Activated CD4-positive, alpha-beta T cell treated with anti-CD3 and anti-CD28 coated beads, Interleukin-2, Interleukin-4, amounts not matched to agents 100 ng/mL and 50 ng/mL, durations not matched to agents 16 hours and 8 hours (primary cell): Measurements from ENCODE around the gene KRT6C.
"Not testable (repeated sequence)": the region's sequence is repeated elsewhere in the genome, so short reads cannot be mapped to it uniquely, and the experiment has no call there.

Experiments
- DNase-seq: peaks from one replicate; pipeline ENCODE4 v3.0.0-alpha.2; 2020; ENCODE audit warnings: low spot score

The KRT6C gene

DNA sequence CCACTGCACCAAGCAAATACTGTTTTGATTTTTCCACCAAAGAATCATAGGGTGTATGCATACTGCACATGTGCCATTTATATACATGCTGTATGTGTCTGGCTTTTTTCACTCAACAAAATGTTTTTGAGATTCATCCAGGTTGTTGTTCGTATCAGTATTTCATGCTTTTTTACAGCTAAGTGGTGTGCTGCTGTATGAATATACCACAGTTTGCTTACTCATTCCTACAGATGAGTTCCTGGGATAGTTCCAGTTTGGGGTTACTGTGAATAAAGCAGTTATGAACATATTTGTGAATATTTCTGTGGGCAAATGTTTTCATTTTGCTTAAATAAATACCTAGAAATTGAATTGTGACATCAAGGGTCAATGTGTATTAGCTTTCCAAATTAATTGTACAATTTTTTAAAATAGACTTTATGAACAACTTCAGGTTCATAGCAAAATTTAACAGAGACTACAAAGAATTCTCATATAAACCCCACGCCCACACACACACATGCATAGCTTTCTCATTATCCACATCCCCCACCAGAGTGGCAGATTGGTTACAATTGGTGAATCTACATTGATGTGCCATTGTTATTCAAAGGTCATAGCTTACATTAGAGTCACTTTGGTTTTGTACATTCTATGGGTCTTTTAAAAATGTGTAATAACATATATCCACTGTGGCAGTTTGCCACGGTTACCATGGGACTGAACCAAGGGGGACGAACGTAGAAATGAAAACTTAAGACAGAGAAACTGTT is 26.4 kb upstream of the KRT6C start:
- no peak for DNase-seq

DNA sequence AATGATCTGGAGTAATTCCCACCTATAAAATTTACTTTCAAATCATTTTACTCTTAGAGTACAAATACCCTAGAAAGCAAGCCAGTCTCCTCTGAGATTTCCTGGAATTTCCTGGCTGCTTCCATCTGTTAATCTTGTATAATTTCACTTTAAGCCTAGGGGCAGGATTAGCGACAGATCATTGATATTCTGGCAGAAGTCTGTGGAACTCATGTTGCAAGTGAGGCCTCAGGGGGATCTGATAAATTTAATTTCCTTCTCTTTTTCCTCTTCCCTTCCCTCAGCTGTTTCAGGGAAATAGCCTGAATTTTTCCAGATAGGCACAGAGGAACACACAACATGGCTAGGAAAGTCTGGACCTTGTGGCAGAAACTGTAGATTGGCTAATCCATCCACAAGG is 25.3 kb upstream of the KRT6C start:
- DNase-seq, result no peak

DNA sequence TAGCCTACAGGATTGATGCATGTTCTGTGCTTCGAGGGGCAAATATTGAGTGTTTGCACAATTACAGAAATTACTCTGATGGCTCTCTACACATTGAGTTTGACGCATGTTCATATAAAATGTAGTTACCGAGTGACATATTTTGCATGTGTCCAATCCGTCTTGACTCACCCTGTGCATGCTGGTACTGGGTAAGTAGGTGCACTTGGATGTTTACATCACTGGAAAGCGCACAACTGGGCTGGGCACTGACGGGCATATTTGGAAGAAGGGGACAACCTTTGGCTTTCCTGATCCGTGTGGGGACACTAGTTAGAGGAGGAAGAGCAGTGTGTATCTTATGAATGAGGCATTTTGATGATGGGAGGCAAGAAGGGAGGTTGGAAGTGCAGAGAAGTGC is 24.4 kb upstream of the KRT6C start:
- no peak for DNase-seq

DNA sequence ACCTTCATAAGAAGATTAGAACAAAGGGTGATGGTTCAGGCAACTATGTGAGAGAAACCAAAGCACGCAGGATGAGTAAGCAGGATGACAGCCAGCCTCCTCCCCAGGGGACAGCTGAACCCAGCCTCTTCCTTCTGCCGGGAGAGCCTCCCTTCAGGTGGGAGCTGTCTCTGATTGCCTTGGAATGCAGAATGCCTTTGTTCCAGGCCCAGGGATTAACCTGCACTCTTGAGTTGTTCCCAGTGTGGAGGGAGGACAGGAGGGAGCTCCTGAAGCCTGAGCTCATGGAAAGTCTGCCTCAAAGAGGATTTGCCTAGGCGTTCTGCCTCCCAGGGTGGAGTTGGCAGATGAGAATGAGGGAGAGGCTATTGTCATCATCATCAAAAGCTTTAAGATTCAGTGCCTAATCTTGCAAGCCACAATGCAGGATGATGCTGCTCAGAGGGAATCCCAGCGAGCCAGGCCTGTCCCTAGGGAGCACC is 23.0 kb upstream of the KRT6C start:
- DNase-seq, result no peak

DNA sequence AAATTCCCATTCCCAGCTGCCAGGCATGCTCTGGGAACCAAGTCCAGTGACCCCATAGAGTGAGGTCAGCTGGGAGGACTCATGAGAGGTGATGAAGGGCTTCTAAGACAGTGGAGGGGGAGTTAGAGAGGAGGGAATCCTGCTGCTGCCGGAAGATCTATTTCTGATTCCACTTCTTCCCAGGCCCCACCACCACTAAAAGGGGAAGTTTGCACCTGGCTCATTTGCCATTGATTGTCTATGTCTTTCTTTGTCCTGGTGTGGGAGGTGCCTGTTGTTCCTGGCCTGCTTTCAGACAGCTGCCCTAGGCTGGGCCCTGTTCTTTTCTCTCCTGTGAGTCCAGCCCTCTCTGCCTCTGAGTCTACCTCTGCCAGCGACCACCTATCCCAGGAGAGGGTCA is 22.4 kb upstream of the KRT6C start:
- DNase-seq, result no peak

DNA sequence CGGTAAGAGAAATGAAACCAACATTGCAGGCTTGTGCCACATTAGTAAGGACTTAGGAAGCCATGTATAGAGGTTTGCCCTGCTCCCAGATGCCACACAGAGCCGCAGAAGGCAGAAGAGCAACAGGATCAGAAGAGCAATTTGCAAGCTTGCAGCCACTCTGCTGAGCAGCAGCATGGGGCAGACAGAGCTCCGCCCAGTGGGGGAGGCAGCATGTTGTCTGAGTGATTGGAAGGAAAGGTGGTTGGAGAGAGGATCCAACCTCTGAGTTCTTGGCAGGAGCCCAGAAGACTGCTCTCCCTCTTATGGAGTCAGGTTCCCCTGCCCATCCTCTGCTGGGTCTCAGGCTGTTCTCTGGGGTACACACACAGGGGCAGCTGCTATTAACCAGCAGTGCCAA is 21.8 kb upstream of the KRT6C start:
- no peak for DNase-seq

DNA sequence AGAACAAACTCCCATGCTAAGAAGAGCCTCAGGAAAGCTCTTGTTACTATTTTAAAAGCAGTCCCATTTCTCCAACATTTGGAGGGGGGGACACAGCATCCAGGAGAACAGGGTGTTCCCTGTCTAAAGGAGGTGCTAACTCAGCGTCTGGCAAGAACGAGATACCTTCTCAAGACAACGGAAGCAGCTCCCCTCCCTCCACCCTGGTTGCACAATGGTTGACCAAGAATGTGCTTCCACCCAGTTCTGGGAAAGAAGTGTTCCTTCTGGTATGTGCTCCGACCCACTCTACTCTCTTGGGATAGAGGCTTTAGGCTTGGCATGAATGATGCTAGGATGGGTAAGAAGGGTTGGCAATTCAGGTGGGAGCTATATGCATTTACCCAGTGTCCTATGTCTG is 20.9 kb upstream of the KRT6C start:
- DNase-seq, result no peak

DNA sequence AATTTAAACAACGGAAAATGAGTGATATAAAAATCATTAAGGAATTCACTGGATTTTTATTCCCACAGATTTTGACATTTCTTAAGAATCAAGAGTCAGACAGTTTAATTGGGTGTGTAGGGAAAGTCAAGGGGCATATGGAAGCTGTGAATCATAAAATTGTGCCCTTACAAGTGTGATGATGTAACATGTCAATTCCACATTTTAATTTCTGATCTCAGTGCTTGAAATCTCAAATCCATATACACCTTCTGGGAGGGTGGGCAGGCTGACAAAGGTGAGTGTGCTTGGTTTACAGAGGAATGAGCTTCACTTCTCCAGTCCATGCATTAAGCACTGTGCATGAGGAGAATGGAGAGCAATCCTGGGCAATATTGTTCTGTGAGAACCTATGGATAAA is 20.5 kb upstream of the KRT6C start:
- no peak for DNase-seq

DNA sequence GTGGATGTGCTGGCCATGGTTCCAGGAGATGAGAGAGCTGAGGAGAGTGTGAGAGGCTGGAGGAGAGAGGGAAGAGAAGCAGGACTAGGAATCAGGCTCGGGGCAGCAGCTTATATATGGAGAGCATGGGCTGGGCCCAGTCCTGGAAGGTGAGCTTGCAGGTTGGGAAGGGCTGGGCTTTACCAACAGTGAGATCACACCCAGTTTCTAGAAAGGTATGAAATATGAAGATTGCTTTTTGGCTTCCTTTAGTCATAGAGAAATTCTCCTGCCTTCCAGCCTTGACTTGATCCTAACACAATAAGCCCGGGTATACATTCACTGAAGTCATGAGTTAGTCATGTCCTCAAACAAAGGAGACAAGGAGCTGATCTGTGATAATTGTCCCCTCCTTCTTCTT is 19.6 kb upstream of the KRT6C start, which contains the start of gene KRT6A:
Gene KRT6A, minus strand, starts transcription at position 86 of the 400 bp plus-strand sequence. Its CDS starts 69 bp downstream, at position 17.
- DNase-seq, result no peak

DNA sequence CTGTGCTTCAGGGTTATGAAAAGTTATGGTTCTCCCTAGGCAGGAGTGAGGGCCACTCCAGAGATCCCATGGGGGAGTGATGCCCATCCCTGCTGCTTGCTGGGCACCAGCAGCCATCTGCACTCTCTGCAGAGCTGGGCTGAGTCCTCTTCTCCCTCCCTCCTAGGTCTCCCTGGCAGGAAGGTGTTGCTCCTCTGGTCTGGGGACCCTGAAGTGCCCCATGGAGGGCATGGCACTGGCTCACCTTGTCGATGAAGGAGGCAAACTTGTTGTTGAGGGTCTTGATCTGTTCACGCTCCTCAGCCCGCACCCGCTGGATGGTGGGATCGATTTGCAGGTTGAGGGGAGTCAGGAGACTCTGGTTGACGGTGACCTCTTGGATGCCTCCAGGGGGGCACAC is 18.8 kb upstream of the KRT6C start:
- DNase-seq, result not testable (repeated sequence)

DNA sequence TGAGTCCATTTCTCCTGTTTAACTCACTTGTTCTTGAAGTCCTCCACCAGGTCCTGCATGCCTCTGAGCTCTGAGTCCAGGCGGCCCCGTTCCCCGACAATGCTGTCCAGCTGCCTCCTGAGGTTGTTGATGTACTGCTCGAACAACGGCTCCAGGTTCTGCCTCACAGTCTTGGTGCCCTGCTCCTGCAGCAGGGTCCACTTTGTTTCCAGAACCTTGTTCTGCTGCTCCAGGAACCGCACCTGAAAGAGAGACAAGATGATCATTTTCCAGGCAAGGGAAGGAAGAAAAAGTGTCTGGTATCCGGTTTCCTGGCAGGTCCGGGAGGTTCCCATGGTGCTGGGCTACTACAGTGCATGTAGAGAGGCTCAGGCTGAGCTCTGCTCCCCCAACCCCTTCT is 17.9 kb upstream of the KRT6C start:
- DNase-seq, result not testable (repeated sequence)

DNA sequence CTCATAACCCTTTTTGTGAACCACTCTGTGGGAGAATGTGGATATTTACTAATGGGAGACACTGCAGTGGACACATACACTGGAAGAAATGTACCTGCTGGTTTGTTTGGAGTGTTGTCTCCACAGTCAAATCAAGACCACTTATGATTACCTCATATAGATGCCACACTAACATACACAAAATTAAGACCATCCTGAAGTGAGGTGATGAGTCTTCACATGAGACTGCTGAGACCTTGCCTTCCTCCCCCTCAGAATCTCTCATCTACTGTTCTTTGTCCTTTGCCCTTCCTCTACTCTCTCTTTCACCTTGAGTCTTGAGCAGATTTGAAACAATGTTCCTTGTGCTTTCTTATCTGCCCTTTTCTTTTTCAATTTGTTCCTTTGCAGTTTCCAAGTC is 15.1 kb upstream of the KRT6C start:
- DNase-seq, result no peak

DNA sequence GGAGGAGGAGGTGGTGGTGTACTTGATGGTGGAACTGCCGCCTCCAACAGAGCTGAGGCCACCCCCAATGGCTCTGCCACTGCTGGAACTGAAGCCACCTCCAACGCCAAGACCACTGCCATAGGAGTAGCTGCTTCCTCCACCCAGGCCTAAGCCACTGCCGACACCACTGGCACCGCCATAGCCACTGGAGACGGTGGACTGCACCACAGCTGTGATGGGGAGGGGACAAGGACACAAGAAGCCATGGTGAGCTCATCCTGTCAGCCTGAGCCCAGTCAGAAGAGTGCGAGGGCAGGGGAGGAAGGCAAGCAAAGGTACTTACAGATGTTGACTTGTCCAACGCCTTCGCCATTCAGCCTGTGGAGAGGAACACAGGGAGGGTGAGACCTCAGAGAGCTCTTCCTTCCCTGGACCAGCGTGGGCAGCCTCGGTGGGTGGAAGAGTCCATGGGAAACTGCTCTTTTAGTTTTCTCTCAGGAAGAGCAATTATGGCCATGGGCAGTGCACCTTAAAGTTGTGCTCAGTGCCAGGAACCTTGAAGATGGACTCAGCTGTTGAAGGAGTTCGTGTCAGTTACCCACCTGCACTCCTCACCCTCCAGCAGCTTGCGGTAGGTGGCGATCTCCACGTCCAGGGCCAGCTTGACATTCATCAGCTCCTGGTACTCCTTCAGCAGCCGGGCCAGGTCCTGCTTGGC is 14.3 kb upstream of the KRT6C start:
- not testable (repeated sequence) for DNase-seq

DNA sequence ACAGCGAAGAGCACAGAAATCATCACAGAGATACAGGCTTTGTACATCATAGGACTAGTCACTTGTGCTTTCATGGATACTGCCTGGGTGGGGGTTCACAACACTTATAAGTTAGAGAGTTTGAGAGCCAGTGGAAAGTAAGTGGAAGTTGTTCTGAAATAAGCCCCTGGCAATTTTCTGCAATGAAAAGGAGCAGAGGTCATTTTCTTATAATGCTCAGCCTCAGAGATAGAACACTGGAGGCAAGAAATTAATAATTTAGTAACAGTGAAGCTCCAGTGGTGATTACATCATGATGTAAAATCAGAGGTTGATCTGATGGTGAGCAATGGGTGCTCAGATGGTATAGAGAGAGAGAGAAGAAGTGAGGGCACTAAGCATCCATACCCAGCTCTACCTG is 13.6 kb upstream of the KRT6C start:
- DNase-seq, result no peak

DNA sequence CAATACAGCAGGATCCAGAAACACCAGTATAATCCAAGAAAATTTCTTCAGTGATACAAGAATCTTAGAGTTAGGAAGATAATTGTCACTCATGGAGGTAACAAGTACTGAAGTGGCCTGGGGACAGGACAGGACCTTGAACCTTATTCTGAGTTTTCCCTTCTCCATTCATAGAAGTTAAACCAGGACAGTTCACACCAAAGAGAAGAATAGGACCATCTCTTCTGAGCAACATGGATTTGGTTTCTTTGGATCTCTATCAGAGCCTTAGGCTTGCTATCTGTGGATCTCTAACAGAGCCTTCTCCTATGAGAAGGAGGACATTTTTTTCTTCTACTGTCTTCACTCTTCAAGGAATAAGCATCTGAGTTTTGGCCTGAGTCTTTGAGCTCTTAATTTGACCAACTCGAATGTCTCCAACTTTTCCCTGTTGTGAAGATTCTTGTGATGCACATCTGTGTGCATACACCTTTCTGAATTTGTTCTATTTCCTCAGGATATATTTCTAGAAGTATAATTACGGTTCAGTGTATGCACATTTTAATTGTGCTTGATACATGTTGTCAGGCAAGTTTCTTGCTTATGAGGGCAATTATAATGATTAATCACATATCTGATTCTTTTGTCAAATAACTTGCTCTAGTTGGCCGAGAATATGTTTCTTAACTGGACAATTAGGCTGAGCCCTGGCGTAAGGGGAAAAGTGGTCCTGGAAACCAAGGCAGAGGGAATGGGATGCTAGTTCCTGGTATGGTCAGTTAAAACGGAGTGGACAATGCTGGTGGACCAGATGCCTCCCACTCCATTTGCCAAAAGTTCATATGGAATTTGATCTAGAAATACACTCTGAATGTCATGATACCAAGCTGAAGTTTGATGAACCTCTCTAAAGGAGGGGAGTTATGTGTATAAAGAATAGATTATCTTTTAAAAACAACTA is 12.8 kb upstream of the KRT6C start:
- DNase-seq, result no peak

DNA sequence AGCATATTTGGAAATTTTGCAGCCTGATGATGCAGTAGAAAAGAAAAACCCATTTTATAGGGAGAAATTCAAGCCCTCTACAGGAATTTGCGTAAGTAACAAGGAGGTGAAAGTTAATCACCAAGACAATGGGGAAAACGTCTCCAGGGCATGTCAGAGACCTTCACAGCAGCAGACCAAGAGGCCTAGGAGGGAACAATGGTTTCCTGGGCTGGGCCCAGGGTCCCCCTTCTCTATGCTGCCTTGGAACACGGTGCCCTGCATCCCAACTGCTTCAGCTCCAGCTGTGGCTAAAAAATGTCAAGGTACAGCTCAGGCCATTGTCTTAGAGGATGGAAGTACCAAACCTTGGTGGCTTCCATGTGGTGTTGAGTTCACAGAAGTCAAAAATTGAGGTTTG is 6.5 kb upstream of the KRT6C start:
- DNase-seq, result no peak

DNA sequence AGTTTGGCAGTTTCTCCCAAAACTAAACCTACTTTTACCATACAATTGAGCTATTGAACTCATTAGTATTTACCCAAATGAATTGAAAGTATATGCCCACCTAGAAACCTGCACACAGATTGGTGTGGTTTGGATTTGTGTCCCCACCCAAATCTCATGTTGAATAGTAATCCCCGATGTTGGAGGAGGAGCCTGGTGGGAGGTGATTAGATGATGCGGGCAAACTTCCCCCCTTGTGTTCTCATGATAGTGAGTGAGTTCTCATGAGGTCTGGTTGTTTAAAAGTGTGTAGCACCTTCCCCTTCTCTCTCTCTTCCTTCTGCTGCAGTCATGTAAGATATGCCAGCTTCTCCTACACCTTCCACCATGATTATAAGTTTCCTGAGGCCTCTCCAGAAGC is 4.0 kb upstream of the KRT6C start:
- DNase-seq, result no peak

DNA sequence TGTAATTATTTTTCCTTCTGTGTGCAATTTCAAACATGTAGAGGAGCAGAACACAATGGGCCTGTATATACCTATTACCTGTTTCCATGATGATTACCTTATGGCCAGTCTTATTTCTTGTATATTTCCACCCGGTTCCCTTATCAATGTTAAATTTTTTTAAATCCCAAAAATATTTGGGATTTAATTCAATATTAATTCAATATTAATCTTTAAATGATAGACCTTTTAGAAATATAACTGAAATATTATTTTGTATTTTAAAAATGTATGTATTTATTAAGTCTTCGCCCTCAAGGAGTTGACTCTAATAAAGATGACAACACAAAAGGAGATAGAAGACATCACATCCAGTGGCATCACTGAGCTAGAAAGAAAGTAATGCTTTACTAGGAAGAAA is 607 bp upstream of the KRT6C start:
- no peak for DNase-seq

DNA sequence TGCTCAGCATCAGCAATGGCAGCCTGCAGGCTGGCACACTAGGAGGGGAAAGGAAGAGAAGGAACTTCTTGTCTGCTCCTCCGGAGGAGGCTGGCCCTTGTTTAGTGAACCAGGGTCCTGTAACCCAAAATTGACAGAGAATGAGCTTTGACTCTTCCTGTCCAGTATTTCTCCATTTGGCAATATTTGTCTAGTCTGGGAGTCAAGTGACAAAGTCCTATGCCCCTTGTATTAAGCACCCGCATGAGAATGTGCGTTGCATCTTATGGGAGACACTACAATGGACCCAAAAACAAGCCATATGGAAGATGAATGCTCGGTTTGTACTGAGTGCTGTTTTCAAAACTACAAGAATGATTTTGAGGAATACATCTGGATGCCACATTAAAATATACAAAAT is 3.8 kb downstream of the KRT6C start:
- DNase-seq, result no peak

DNA sequence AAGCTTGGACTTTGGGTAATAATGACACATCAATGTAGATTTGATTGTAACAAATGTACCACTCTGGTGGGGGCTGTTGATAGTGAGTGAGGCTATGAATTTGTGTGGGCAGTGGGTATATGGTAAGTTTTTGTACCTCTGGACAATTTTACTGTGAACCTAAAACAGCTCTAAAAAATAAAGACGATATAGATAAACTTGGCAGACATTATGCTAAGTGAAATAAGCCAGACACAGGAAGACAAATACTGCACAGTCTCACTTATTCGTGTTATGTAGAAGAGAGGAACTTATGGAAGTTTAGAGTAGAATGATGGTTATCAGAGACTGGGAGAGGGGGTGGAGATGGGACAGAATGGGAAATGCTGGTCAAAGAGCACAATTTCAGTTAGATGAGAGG is 8.7 kb downstream of the KRT6C start:
- no peak for DNase-seq

DNA sequence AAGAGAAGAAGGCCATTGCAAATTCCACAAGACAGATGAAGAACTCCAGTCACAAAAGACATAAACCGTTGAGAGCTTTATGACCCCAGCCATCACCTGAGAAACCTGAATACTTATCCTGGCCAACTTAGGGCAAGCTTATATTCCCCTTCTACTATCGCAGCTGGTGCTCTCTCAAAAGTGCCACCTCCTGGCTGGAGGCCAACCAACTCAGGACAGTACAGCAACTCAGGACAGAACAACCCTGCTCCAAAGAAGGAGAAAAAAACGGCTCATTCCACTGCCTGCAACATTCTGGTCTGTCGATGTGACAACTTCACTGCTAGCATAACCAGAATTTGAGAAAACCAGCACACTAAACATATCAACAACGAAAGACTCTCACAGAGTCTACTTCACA is 11.9 kb downstream of the KRT6C start:
- no peak for DNase-seq

DNA sequence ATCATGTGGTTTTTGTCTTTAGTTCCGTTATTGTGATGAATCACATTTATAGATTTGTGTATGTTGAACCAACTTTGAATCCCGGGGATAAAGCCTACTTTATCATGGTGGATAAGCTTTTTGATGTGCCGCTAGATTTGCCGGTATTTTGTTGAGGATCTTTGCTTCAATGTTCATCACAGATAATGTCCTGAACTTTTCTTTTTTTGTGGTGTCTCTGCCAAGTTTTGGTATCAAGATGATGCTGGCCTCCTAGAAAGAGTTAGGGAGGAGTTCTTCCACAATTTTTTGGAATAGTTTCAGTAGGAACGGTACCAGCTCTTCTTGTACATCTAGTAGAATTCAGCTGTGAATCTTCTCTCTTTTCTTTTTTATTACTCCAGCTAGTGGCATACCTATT is 14.7 kb downstream of the KRT6C start:
- DNase-seq, result no peak

DNA sequence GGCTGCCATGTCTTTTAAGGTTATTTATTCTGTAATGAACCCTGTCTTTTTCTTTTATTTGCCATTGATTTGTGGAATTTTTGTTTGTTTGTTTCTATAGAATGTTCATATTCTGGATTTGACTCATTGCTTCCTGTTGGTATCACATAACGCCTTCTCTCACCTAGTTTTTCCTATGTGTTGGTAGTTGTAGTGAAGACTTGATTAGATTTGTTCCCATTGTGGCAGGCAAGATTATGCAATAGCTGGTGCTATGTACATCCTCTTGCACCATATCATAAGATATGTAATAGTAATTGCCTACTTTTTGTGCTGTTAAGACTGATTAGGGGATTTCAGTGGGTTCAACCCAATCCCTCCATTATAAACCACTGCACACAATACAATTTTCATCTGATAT is 17.8 kb downstream of the KRT6C start:
- no peak for DNase-seq
